Upper lobe of left lung (tissue), 6 donors: ENCODE results near the gene MUC5B. TPM values are rescaled to one million over a fixed set of nuclear protein-coding genes. Genes with fewer than 3 reads are reported as not detected.

Experiments
- ATAC-seq, 2 donors: fragments of 200-7000 bp; cut with Tn5 transposase; one replicate each; pipeline ENCODE4 v1.9.1; 2022; ENCODE audit warnings: mild to moderate bottlenecking in 2 of 2, moderate library complexity in 2 of 2; ENCODE audit not compliant: low FRiP score in 2 of 2
- DNase-seq, 2 donors: peaks; one replicate each; pipeline ENCODE4 v3.0.0-alpha.2; 2019 to 2020
- H3K27ac ChIP-seq, 4 donors: fragments of 200-600 bp; sonication (generic); one replicate each; pipeline ENCODE4 v1.5.1; 2016 to 2019
- H3K27me3 ChIP-seq, 4 donors: fragments of 200-600 bp; sonication (generic); one replicate each; pipeline ENCODE4 v1.5.1; 2017 to 2019
- H3K36me3 ChIP-seq, 4 donors: fragments of 200-600 bp; sonication (generic); one replicate each; pipeline ENCODE4 v1.5.1; 2016 to 2019
- H3K4me1 ChIP-seq, 4 donors: fragments of 200-600 bp; sonication (generic); one replicate each; pipeline ENCODE4 v1.5.1; 2018 to 2019
- H3K4me3 ChIP-seq, 4 donors: fragments of 200-600 bp; sonication (generic); one replicate each; pipeline ENCODE4 v1.5.1; 2017 to 2019; ENCODE audit warnings: mild to moderate bottlenecking in 2 of 4, moderate library complexity in 1 of 4
- H3K9me3 ChIP-seq, 4 donors: fragments of 200-600 bp; sonication (generic); one replicate each; pipeline ENCODE4 v1.5.1; 2018 to 2019
- EP300 ChIP-seq, 4 donors: sonication (generic); formaldehyde crosslinking; IDR thresholded peaks; one replicate each; pipeline ENCODE4 v1.5.1; 2017; ENCODE audit warnings: antibody characterized with exemption in 4 of 4, control low read depth in 2 of 4
- POLR2A ChIP-seq, 4 donors: fragments of 450-650 bp; IDR thresholded peaks; one replicate each; pipeline ENCODE4 v1.5.1; 2016 to 2017; ENCODE audit warnings: antibody characterized with exemption in 4 of 4, mild to moderate bottlenecking in 2 of 4
- POLR2AphosphoS5 ChIP-seq, 2 donors: sonication (generic); formaldehyde crosslinking; IDR thresholded peaks; one replicate each; pipeline ENCODE4 v1.5.1; 2017; ENCODE audit warnings: antibody characterized with exemption in 2 of 2
- WGBS, 2 donors: methylation state at CpG; one replicate each; pipeline ENCODE4 v1.1.5; 2017 to 2018; 5-methylcytosine and 5-hydroxymethylcytosine counted together
- total RNA-seq, 6 donors: library from RNA; depleted of rRNA in 4 of 6; stranded (reverse); fragments of >200 nt in 4 of 6; gene quantifications; one replicate each; pipeline versions ENCODE4 v1.1.0 to v1.2.1, GENCODE V29; 2016 to 2021
- TF ChIP-seq, protein P1 (sequence below), 6 experiments: fragments of 450-650 bp in 4 of 6; fragments of 200-600 bp in 2 of 6; sonication (generic) in 2 of 6; IDR thresholded peaks; one replicate each; pipeline ENCODE4 v1.5.1; 2016 to 2019; ENCODE audit warnings: antibody characterized with exemption in 6 of 6
- donor health status: DM: no; HTN: no; CAD: no; lungs with moderate emphysema.
- donor health status: DM: no; HTN: yes; CAD: no; lungs with severe emphysema.

The MUC5B gene
- total RNA-seq, 6 donors from 2014 or later, result 3.2 to 54.5 (median 16.2) TPM

DNA sequence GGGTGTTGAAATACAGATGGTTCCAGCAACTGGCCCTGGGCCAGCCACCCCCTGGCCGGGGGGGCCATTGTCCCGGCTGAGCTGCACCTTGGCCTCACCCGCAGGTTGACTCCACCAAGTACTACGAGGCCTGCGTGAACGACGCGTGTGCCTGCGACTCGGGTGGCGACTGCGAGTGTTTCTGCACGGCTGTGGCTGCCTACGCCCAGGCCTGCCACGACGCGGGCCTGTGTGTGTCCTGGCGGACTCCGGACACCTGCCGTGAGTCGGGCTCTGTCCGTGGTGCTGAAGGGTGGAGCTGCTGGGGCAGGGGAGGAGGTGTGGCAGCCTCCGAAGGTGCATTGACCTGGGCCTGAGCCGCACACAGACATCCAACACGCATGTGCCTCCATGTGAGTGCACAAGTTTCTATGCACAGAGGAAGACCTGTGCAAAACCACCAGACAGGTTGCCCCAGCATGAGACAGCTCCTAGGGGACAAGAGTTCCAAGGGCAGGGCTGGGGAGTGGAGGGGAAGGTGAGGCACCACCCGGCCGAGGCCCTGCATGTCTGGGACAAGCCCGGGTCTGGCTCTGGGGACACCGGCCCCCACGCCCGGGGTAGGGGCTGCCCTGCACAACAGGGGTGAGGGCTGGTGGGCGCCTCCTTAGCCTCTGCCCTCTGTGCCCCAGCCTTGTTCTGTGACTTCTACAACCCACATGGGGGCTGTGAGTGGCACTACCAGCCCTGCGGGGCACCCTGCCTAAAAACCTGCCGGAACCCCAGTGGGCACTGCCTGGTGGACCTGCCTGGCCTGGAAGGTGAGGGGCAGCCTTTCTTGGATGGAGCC lies 16.1 kb downstream of the MUC5B start:
- Histone ChIP-seq H3K27me3 (no peaks in the 10 kb centered on the region), H3K36me3 (no peaks in the 10 kb centered on the region), H3K4me3 (no peak overlapping the region), H3K27ac (no peak overlapping the region), H3K4me1 (no peaks in the 10 kb centered on the region), H3K9me3 (no peaks in the 10 kb centered on the region)
- TF ChIP-seq, protein P1, sequence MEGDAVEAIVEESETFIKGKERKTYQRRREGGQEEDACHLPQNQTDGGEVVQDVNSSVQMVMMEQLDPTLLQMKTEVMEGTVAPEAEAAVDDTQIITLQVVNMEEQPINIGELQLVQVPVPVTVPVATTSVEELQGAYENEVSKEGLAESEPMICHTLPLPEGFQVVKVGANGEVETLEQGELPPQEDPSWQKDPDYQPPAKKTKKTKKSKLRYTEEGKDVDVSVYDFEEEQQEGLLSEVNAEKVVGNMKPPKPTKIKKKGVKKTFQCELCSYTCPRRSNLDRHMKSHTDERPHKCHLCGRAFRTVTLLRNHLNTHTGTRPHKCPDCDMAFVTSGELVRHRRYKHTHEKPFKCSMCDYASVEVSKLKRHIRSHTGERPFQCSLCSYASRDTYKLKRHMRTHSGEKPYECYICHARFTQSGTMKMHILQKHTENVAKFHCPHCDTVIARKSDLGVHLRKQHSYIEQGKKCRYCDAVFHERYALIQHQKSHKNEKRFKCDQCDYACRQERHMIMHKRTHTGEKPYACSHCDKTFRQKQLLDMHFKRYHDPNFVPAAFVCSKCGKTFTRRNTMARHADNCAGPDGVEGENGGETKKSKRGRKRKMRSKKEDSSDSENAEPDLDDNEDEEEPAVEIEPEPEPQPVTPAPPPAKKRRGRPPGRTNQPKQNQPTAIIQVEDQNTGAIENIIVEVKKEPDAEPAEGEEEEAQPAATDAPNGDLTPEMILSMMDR (IDR thresholded peaks at IDR 0.05), result no peak
- TF ChIP-seq EP300 (IDR thresholded peaks at IDR 0.05) (no peak), POLR2AphosphoS5 (IDR thresholded peaks at IDR 0.05) (no peak), POLR2A (IDR thresholded peaks at IDR 0.05) (no peak)
- peak in 1 of 2 donors; percentile 79 for DNase-seq
- WGBS, 2 donors, result 71 to 79% methylated on average over 13 to 22 of the region's 34 CpGs
- ATAC-seq, result no peak

DNA sequence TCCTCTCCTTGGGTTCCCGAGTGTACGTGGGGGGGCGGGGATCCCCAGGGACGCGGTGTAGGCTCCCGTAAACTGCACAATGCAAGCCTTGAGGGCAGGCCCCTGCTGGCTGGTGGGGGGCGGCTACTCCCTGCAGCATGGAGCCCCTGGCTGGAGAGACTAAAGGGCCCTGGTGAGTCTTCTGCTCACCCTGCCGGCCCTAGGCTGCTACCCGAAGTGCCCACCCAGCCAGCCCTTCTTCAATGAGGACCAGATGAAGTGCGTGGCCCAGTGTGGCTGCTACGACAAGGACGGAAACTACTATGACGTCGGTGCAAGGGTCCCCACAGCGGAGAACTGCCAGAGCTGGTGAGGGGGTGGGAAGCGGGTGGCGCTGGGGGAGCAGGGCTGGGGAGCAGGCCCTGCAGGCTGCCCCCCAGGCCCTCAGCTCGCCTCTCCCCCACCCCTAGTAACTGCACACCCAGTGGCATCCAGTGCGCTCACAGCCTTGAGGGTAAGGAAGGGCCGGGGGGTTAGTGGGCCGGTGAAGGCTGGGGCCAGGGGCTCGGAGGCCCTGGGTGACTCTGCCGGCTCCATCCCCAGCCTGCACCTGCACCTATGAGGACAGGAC lies 16.8 kb downstream of the MUC5B start:
- H3K4me3 ChIP-seq, result no peak overlapping the region
- H3K27ac ChIP-seq, result no peak overlapping the region
- no peaks in the 10 kb centered on the region for H3K36me3 ChIP-seq
- no peaks in the 10 kb centered on the region for H3K9me3 ChIP-seq
- TF ChIP-seq POLR2A (IDR thresholded peaks at IDR 0.05) (no peak), EP300 (IDR thresholded peaks at IDR 0.05) (no peak), POLR2AphosphoS5 (IDR thresholded peaks at IDR 0.05) (no peak)
- TF ChIP-seq, protein P1 (IDR thresholded peaks at IDR 0.05), result no peak
- peak in 1 of 2 donors; percentile 63 for DNase-seq
- H3K27me3 ChIP-seq, result no peaks in the 10 kb centered on the region
- 84 to 90% methylated on average over 4 to 23 of the region's 23 CpGs for WGBS, 2 donors
- ATAC-seq, result no peak
- no peaks in the 10 kb centered on the region for H3K4me1 ChIP-seq

DNA sequence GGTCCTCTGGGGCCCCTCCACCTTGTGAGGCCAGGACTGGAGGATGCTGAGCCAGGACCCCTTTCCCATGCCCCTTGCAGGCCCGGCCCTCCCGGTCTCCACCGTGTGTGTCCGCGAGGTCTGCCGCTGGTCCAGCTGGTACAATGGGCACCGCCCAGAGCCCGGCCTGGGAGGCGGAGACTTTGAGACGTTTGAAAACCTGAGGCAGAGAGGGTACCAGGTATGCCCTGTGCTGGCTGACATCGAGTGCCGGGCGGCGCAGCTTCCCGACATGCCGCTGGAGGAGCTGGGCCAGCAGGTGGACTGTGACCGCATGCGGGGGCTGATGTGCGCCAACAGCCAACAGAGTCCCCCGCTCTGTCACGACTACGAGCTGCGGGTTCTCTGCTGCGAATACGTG lies 17.9 kb downstream of the MUC5B start:
- Histone ChIP-seq H3K4me3 (no peak overlapping the region), H3K27ac (no peak overlapping the region), H3K36me3 (no peaks in the 10 kb centered on the region), H3K27me3 (no peaks in the 10 kb centered on the region), H3K9me3 (no peaks in the 10 kb centered on the region), H3K4me1 (no peaks in the 10 kb centered on the region)
- ATAC-seq (no peak), DNase-seq (peak in 1 of 2 donors; percentile 80)
- TF ChIP-seq, protein P1 (IDR thresholded peaks at IDR 0.05), result no peak
- TF ChIP-seq POLR2A (IDR thresholded peaks at IDR 0.05) (no peak), POLR2AphosphoS5 (IDR thresholded peaks at IDR 0.05) (no peak), EP300 (IDR thresholded peaks at IDR 0.05) (no peak)
- 91 to 97% methylated on average over 13 to 23 of the region's 25 CpGs for WGBS, 2 donors

DNA sequence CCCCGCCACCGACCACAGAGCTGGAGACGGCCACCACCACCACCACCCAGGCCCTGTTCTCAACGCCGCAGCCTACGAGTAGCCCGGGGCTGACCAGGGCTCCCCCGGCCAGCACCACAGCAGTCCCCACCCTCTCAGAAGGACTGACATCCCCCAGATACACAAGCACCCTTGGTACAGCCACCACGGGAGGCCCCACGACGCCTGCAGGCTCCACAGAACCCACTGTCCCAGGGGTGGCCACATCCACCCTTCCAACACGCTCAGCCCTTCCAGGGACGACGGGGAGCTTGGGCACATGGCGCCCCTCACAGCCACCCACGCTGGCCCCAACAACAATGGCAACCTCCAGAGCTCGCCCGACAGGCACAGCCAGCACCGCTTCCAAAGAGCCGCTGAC lies 18.8 kb downstream of the MUC5B start:
- no peaks in the 10 kb centered on the region for H3K9me3 ChIP-seq
- DNase-seq, result peak in 1 of 2 donors; percentile 70
- no peak overlapping the region for H3K4me3 ChIP-seq
- no peak for ATAC-seq
- TF ChIP-seq POLR2AphosphoS5 (IDR thresholded peaks at IDR 0.05) (no peak), EP300 (IDR thresholded peaks at IDR 0.05) (no peak), POLR2A (IDR thresholded peaks at IDR 0.05) (no peak)
- TF ChIP-seq, protein P1 (IDR thresholded peaks at IDR 0.05), result no peak
- H3K27ac ChIP-seq, result no peak overlapping the region
- no peaks in the 10 kb centered on the region for H3K27me3 ChIP-seq
- 95 to 96% methylated on average over 11 to 20 of the region's 20 CpGs for WGBS, 2 donors
- H3K36me3 ChIP-seq, result no peaks in the 10 kb centered on the region
- no peaks in the 10 kb centered on the region for H3K4me1 ChIP-seq
